HG02623 (cell line): ENCODE results near the gene CCR7.

ENCODE experiments used
- ATAC-seq: cut with Tn5 transposase; IDR thresholded peaks from one replicate; pipeline ENCODE4 v1.9.1; 2021; ENCODE audit warnings: moderate library complexity; ENCODE audit not compliant: unreplicated experiment

CCR7 gene

GRCh38 chr17:40564883-40565768 lies at the start of gene CCR7:
CCR7 (minus strand) TSS chr17:40565472; CDS start chr17:40565409, 63 bp downstream.
- no peak for ATAC-seq

GRCh38 chr17:40614431-40615067 lies 49.3 kb upstream of the CCR7 start:
- ATAC-seq, result no peak

GRCh38 chr17:40613467-40614154 lies 48.3 kb upstream of the CCR7 start:
- ATAC-seq, result no peak

- ATAC-seq, result no peak
Observed at GRCh38 chr17:40612599-40613244, 47.5 kb upstream of the CCR7 start.

GRCh38 chr17:40611840-40612474 lies 46.7 kb upstream of the CCR7 start:
- ATAC-seq, result no peak

- ATAC-seq, result no peak
Observed at GRCh38 chr17:40610359-40610758, 45.1 kb upstream of the CCR7 start.

GRCh38 chr17:40608061-40608581 lies 42.8 kb upstream of the CCR7 start:
- no peak for ATAC-seq

- no peak for ATAC-seq
Observed at GRCh38 chr17:40607641-40608040, 42.4 kb upstream of the CCR7 start.

- ATAC-seq, result no peak
Observed at GRCh38 chr17:40606548-40607353, 41.5 kb upstream of the CCR7 start.

GRCh38 chr17:40605306-40605705 lies 40.0 kb upstream of the CCR7 start:
- no peak for ATAC-seq

- no peak for ATAC-seq
Observed at GRCh38 chr17:40604327-40605080, 39.2 kb upstream of the CCR7 start.

- ATAC-seq, result no peak
Observed at GRCh38 chr17:40602445-40603443, 37.5 kb upstream of the CCR7 start.

GRCh38 chr17:40600486-40601046 lies 35.3 kb upstream of the CCR7 start:
- ATAC-seq, result no peak

- no peak for ATAC-seq
Observed at GRCh38 chr17:40599468-40599763, 34.1 kb upstream of the CCR7 start.

- ATAC-seq, result peak; percentile 58
Observed at GRCh38 chr17:40598619-40599467, 33.6 kb upstream of the CCR7 start.

GRCh38 chr17:40598301-40598618 lies 33.0 kb upstream of the CCR7 start:
- ATAC-seq, result no peak
